ENCODE results near the gene S1PR4. TPM values are rescaled to one million over a fixed set of nuclear protein-coding genes. Genes with fewer than 3 reads are reported as not detected.

Gene S1PR4
- total and polyA plus RNA-seq, 2 of the 8 experiments (the other 6 are each of a cell fraction or from before 2014, with no cell fraction given) = not detected

DNA sequence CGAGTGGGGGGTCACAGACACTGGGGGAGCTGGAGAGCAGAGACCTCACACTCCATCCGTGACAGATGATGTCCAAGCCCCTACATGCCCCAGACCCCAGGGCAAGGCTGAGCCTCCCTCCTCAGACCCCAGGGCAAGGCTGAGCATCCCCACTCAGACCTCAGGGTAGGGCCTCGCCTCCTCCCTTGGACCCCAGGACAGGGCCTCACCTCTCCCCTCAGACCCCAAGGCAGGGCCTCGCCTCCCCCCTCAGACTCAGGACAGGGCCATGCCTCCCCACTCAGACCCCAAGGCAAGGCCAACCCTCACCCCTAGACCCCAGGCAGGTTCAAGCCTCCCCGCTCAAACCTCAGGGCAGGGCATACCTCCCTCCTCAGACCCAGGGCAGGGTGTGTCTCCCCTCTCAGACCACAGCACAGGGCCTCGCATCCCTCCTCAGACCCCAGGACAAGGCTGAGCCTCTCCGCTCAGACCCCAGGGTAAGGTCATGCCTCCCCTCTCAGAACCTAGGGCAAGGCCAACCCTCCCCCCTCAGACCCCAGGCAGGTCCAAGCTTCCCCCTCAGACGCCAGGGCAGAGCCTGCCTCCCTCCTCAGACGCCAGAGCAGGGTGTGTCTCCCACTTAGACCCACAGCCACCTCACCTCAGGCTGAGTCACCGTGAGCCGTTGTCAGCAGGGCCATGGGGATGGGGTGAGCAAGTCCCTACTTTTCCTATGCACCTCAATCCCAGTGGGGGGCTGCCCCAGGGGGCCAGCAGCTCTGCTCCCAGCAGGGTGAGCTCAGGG, 1.7 kb upstream of the S1PR4 start (continued):
- TF ChIP-seq, protein P1, sequence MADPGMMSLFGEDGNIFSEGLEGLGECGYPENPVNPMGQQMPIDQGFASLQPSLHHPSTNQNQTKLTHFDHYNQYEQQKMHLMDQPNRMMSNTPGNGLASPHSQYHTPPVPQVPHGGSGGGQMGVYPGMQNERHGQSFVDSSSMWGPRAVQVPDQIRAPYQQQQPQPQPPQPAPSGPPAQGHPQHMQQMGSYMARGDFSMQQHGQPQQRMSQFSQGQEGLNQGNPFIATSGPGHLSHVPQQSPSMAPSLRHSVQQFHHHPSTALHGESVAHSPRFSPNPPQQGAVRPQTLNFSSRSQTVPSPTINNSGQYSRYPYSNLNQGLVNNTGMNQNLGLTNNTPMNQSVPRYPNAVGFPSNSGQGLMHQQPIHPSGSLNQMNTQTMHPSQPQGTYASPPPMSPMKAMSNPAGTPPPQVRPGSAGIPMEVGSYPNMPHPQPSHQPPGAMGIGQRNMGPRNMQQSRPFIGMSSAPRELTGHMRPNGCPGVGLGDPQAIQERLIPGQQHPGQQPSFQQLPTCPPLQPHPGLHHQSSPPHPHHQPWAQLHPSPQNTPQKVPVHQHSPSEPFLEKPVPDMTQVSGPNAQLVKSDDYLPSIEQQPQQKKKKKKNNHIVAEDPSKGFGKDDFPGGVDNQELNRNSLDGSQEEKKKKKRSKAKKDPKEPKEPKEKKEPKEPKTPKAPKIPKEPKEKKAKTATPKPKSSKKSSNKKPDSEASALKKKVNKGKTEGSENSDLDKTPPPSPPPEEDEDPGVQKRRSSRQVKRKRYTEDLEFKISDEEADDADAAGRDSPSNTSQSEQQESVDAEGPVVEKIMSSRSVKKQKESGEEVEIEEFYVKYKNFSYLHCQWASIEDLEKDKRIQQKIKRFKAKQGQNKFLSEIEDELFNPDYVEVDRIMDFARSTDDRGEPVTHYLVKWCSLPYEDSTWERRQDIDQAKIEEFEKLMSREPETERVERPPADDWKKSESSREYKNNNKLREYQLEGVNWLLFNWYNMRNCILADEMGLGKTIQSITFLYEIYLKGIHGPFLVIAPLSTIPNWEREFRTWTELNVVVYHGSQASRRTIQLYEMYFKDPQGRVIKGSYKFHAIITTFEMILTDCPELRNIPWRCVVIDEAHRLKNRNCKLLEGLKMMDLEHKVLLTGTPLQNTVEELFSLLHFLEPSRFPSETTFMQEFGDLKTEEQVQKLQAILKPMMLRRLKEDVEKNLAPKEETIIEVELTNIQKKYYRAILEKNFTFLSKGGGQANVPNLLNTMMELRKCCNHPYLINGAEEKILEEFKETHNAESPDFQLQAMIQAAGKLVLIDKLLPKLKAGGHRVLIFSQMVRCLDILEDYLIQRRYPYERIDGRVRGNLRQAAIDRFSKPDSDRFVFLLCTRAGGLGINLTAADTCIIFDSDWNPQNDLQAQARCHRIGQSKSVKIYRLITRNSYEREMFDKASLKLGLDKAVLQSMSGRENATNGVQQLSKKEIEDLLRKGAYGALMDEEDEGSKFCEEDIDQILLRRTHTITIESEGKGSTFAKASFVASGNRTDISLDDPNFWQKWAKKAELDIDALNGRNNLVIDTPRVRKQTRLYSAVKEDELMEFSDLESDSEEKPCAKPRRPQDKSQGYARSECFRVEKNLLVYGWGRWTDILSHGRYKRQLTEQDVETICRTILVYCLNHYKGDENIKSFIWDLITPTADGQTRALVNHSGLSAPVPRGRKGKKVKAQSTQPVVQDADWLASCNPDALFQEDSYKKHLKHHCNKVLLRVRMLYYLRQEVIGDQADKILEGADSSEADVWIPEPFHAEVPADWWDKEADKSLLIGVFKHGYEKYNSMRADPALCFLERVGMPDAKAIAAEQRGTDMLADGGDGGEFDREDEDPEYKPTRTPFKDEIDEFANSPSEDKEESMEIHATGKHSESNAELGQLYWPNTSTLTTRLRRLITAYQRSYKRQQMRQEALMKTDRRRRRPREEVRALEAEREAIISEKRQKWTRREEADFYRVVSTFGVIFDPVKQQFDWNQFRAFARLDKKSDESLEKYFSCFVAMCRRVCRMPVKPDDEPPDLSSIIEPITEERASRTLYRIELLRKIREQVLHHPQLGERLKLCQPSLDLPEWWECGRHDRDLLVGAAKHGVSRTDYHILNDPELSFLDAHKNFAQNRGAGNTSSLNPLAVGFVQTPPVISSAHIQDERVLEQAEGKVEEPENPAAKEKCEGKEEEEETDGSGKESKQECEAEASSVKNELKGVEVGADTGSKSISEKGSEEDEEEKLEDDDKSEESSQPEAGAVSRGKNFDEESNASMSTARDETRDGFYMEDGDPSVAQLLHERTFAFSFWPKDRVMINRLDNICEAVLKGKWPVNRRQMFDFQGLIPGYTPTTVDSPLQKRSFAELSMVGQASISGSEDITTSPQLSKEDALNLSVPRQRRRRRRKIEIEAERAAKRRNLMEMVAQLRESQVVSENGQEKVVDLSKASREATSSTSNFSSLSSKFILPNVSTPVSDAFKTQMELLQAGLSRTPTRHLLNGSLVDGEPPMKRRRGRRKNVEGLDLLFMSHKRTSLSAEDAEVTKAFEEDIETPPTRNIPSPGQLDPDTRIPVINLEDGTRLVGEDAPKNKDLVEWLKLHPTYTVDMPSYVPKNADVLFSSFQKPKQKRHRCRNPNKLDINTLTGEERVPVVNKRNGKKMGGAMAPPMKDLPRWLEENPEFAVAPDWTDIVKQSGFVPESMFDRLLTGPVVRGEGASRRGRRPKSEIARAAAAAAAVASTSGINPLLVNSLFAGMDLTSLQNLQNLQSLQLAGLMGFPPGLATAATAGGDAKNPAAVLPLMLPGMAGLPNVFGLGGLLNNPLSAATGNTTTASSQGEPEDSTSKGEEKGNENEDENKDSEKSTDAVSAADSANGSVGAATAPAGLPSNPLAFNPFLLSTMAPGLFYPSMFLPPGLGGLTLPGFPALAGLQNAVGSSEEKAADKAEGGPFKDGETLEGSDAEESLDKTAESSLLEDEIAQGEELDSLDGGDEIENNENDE (IDR thresholded peaks at IDR 0.05; ENCODE audit: insufficient replicate concordance, low read length) = no peak
- no peak for TF ChIP-seq KDM1A (IDR thresholded peaks at IDR 0.05; ENCODE audit: borderline replicate concordance, low read length)
- no peak for TF ChIP-seq TCF12 (IDR thresholded peaks at IDR 0.05; ENCODE audit: low read depth, low read length)
- no peak for TF ChIP-seq GTF2F1 (IDR thresholded peaks at IDR 0.05; ENCODE audit: borderline replicate concordance, low read depth, low read length)
- TF ChIP-seq SIX5 (IDR thresholded peaks at IDR 0.05; ENCODE audit: low read depth, low read length) = no peak
- no peak for TF ChIP-seq EGR1 (IDR thresholded peaks at IDR 0.05; ENCODE audit: borderline replicate concordance, low read depth, low read length)
- TF ChIP-seq RBBP5 (IDR thresholded peaks at IDR 0.05; ENCODE audit: borderline replicate concordance, low read depth, low read length) = no peak
- TF ChIP-seq SP4 (IDR thresholded peaks at IDR 0.05; ENCODE audit: low read length) = no peak
- TF ChIP-seq TAF7 (optimal IDR thresholded peaks at IDR 0.05; ENCODE audit: borderline replicate concordance, low read depth, low read length) = no peak
- TF ChIP-seq SIN3A (conservative IDR thresholded peaks at IDR 0.05 in 1 of 2, IDR thresholded peaks at IDR 0.05 in 1 of 2; ENCODE audit: low read depth in 1 of 2, low read length in 2 of 2) = no peak
